Superior temporal gyrus (tissue), 1 donor: Measurements from ENCODE around the gene ATAD2B.

Experiments used
- DNase-seq: peaks from one replicate; pipeline ENCODE4 v3.0.0-alpha.2; 2016; ENCODE audit errors: extremely low spot score

ATAD2B gene

GRCh38 chr2:23703583-23704385 lies 223.1 kb downstream of the ATAD2B start:
- no peak for DNase-seq

GRCh38 chr2:23703037-23703582 lies 223.8 kb downstream of the ATAD2B start:
- no peak for DNase-seq

GRCh38 chr2:23700627-23701026 lies 226.3 kb downstream of the ATAD2B start:
- DNase-seq: no peak

- DNase-seq: no peak
Measured at GRCh38 chr2:23699580-23699925, 227.4 kb downstream of the ATAD2B start.

- no peak for DNase-seq
Measured at GRCh38 chr2:23698721-23699579, 228.0 kb downstream of the ATAD2B start.
